Measurements from ENCODE around the gene ATRN. TPM values are rescaled to one million over a fixed set of nuclear protein-coding genes. Genes with fewer than 3 reads are reported as not detected.

Gene ATRN
- total RNA-seq, 2 experiments from 2014 or later: 8.8 to 9.1 TPM

DNA sequence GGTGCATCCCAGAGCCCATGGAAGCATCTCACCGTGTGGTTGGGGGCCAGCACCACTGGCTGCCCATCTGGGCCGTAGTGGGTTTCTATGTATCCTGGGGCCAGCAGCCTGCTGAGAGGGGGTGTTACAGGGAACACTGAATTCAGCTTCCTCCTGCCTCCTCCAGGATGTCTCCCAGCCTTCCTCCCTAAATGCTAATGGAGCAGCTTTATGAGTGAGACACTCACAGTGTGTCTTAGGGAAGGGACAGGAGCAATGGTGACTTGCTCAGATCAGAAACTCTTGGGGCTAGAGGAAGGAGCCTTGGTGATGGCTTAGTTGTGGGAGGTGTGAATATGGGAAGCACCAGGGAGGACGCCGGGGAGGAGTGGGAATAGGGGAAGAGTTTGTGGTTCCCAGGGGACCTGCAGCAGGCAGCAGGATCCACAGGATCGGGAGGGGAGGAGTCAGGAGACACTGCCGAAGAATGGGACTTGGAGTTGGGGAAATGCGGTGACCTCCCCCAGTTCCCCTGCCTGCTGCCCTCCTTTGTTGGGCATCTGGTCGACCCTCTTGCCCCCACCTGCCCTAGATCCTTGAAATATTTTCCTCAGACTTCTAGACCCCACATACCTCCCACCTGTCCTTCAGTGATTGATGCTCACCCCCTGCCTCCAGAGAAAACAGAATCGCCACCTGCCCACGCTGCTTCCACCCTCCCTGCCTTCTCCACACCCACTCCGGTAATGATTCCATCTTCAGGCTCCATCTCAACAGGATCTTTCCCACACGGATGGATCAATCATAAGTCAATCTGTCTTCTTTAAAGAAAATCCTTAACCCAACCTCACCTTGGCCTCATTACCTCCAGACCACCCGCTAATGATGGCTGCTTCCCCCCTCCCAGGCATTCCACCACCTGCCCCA lies 204.4 kb downstream of the ATRN start:
- peaks cover 5% of the 10 kb centered on the region for H3K4me1 Mint-ChIP-seq (ENCODE audit: low read depth)
- H3K9me3 Mint-ChIP-seq: no peaks in the 10 kb centered on the region
- intact Hi-C loops (cut with DNase I, micrococcal nuclease): loop anchor here in 1 of 2 experiments (5.0 kb wide), 2 partner anchors 92 to 917 kb away; partner anchors contain the start of gene ADISSP
- no peaks in the 10 kb centered on the region for H3K36me3 Mint-ChIP-seq (ENCODE audit: low read depth)
- peaks cover 60% of the 10 kb centered on the region for H3K27me3 Mint-ChIP-seq
- no peak overlapping the region for H3K4me3 Mint-ChIP-seq
- ChIA-PET POLR2A (no interaction called here), CTCF (interaction anchor here (2.4 kb wide), 1 partner anchor 35 kb away, joined by 18 read pairs; no protein-coding TSS in a partner anchor)
- Histone ChIP-seq H3K36me3 (ENCODE audit: insufficient read depth, low read length) (no peaks in the 10 kb centered on the region), H3K27me3 (ENCODE audit: control insufficient read depth in 1 of 2, insufficient read depth in 2 of 2, low read length in 2 of 2) (peaks cover 40 to 52% of the 10 kb centered on the region in 2 experiments), H3K4me1 (ENCODE audit: insufficient read depth, low read length) (peaks cover 18% of the 10 kb centered on the region), H3K27ac (ENCODE audit: low read depth in 1 of 2, low read length in 2 of 2) (no peak overlapping the region), H3K4me3 (ENCODE audit: low read length) (no peak overlapping the region), H3K9me3 (ENCODE audit: control insufficient read depth in 1 of 2, insufficient read depth in 1 of 2, low read length in 2 of 2) (peaks cover 0 to 21% of the 10 kb centered on the region in 2 experiments)
- no peak overlapping the region for H3K27ac Mint-ChIP-seq
- DNase-seq (no peak), ATAC-seq (ENCODE audit: poor library complexity) (no peak)
- TF ChIP-seq, protein P1, sequence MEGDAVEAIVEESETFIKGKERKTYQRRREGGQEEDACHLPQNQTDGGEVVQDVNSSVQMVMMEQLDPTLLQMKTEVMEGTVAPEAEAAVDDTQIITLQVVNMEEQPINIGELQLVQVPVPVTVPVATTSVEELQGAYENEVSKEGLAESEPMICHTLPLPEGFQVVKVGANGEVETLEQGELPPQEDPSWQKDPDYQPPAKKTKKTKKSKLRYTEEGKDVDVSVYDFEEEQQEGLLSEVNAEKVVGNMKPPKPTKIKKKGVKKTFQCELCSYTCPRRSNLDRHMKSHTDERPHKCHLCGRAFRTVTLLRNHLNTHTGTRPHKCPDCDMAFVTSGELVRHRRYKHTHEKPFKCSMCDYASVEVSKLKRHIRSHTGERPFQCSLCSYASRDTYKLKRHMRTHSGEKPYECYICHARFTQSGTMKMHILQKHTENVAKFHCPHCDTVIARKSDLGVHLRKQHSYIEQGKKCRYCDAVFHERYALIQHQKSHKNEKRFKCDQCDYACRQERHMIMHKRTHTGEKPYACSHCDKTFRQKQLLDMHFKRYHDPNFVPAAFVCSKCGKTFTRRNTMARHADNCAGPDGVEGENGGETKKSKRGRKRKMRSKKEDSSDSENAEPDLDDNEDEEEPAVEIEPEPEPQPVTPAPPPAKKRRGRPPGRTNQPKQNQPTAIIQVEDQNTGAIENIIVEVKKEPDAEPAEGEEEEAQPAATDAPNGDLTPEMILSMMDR (IDR thresholded peaks at IDR 0.05): no peak

DNA sequence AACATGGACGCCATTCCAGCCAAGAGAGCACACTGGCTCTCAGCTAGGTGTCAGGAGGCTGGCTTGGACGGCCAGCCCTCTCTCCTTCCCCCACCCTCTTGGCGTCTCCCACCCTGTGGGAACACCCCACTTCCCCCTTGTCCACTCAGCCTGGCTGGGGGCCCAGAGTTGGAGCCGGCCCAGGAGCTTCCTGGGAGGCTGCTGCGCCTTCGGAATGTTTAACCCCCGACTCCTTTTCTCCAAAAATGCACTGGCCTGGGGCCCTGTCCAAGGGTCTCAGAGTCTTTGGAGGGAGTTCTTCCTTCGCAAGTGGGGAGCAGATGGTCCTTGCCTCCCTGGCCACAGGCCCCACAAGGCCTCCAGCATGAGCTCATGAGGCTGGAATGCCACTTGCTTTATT lies 206.9 kb downstream of the ATRN start:
- DNase-seq (no peak), ATAC-seq (ENCODE audit: poor library complexity) (no peak)
- Histone ChIP-seq H3K4me1 (ENCODE audit: insufficient read depth, low read length) (peaks cover 13% of the 10 kb centered on the region), H3K36me3 (ENCODE audit: insufficient read depth, low read length) (no peaks in the 10 kb centered on the region), H3K27me3 (ENCODE audit: control insufficient read depth in 1 of 2, insufficient read depth in 2 of 2, low read length in 2 of 2) (peaks cover 45 to 50% of the 10 kb centered on the region in 2 experiments), H3K27ac (ENCODE audit: low read depth in 1 of 2, low read length in 2 of 2) (no peak overlapping the region), H3K9me3 (ENCODE audit: control insufficient read depth in 1 of 2, insufficient read depth in 1 of 2, low read length in 2 of 2) (peaks cover 0 to 14% of the 10 kb centered on the region in 2 experiments), H3K4me3 (ENCODE audit: low read length) (no peak overlapping the region)
- Mint-ChIP-seq H3K4me1 (ENCODE audit: low read depth) (peaks cover 5% of the 10 kb centered on the region), H3K4me3 (no peak overlapping the region), H3K36me3 (ENCODE audit: low read depth) (no peaks in the 10 kb centered on the region), H3K27me3 (peaks cover 62% of the 10 kb centered on the region), H3K9me3 (no peaks in the 10 kb centered on the region), H3K27ac (no peak overlapping the region)
- TF ChIP-seq, protein P1 (IDR thresholded peaks at IDR 0.05): no peak
- intact Hi-C loops (cut with DNase I, micrococcal nuclease): loop anchor here (2.0 to 5.0 kb wide), 5 partner anchors 90 to 915 kb away; partner anchors contain the start of gene ADISSP (in 1 of the 2)
- POLR2A ChIA-PET: interaction anchor here (1.1 kb wide), 1 partner anchor 90 kb away, joined by 4 read pairs; the partner anchor contains the start of gene ADISSP
- CTCF ChIA-PET: interaction anchor here (2.0 to 2.4 kb wide), 2 partner anchors 33 to 177 kb away, joined by 11 to 18 read pairs; no protein-coding TSS in a partner anchor

DNA sequence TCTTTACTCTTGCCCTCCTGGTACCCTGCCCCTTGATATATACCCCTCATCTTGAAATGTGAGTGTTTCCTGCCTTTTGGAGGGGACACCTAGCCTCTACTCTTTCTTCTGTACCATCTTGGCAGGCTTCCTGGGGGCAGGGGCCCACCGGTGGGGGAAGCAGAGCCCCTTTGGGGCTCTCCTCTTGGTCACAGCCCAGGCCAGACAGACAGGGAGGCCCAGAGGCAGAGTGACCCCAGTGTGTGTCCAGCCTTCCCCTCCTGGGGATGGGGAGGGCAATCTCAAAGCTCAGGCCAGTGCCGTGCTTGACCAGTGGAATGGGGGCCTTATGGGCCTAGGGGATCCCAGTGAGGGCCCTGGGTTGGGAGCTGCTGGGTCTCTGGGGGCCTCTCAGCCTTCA lies 207.4 kb downstream of the ATRN start:
- Histone ChIP-seq H3K27ac (ENCODE audit: low read depth in 1 of 2, low read length in 2 of 2) (no peak overlapping the region), H3K9me3 (ENCODE audit: control insufficient read depth in 1 of 2, insufficient read depth in 1 of 2, low read length in 2 of 2) (peaks cover 0 to 13% of the 10 kb centered on the region in 2 experiments), H3K36me3 (ENCODE audit: insufficient read depth, low read length) (no peaks in the 10 kb centered on the region), H3K27me3 (ENCODE audit: control insufficient read depth in 1 of 2, insufficient read depth in 2 of 2, low read length in 2 of 2) (peaks cover 42 to 50% of the 10 kb centered on the region in 2 experiments), H3K4me1 (ENCODE audit: insufficient read depth, low read length) (peaks cover 10% of the 10 kb centered on the region), H3K4me3 (ENCODE audit: low read length) (no peak overlapping the region)
- Mint-ChIP-seq H3K4me1 (ENCODE audit: low read depth) (peaks cover 5% of the 10 kb centered on the region), H3K9me3 (no peaks in the 10 kb centered on the region), H3K27me3 (peaks cover 61% of the 10 kb centered on the region), H3K36me3 (ENCODE audit: low read depth) (no peaks in the 10 kb centered on the region), H3K27ac (no peak overlapping the region), H3K4me3 (no peak overlapping the region)
- ATAC-seq (ENCODE audit: poor library complexity) (no peak), DNase-seq (no peak)
- ChIA-PET POLR2A (interaction anchor here (1.1 kb wide), 1 partner anchor 89 kb away, joined by 4 read pairs; the partner anchor contains the start of gene ADISSP), CTCF (no interaction called here)
- intact Hi-C loops (cut with DNase I, micrococcal nuclease): loop anchor here in 1 of 2 experiments (5.0 kb wide), 2 partner anchors 89 to 914 kb away; partner anchors contain the start of gene ADISSP
- TF ChIP-seq, protein P1 (IDR thresholded peaks at IDR 0.05): no peak
